ENCODE data around the gene MAEA.

Gene MAEA

DNA sequence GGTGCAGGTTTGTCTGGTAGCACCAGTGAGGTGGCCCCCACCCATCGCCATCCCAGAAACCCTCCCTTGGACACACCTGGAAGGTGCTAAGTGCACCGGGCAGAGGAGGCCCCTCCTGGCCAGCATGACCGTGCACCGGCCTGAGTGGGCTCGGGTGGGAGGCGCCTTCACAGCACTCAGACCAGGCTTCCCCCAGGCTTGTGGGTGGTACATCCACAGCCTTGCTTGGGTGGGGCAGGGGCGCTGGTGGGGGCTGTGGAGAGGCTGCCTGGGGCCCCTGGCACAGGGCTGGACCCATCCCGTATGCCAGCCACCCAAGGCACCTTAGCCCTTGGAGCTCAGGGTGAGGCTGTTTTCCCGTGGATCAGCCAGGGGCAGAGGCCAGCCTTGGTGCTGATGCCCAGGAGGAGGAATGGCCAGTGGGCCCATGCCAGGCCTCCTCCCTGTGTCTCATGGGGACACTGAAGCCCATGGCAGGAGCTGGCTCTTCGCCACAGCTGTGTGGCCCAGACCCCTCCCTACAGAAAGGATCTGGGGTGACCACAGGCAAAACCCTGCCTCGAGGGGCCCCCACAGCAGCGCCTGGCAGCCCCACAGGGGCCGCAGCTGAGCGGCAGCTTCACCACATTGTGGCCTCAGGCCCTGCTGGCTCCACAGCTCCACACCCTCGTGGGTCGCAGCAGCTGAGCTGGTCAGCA, 95.1 kb downstream of the MAEA start:
- Histone ChIP-seq H3K4me3 (ENCODE audit: control insufficient read depth in 1 of 7, extremely low read depth in 1 of 7, insufficient read depth in 4 of 7, low read depth in 2 of 7, low read length in 6 of 7) (no peak overlapping the region), H3K27ac (ENCODE audit: insufficient read depth in 1 of 2, low read depth in 1 of 2, low read length in 2 of 2, poor library complexity in 1 of 2, severe bottlenecking in 2 of 2) (no peak overlapping the region), H3K36me3 (ENCODE audit: control insufficient read depth in 4 of 4, insufficient read depth in 4 of 4, low read length in 3 of 4) (peaks cover 0 to 20% (median 4%) of the 10 kb centered on the region in 4 experiments), H3K27me3 (replicated peaks in 2 of 5; ENCODE audit: control insufficient read depth in 4 of 5, insufficient read depth in 5 of 5, low read length in 4 of 5) (no peaks in the 10 kb centered on the region), H3K9me3 (ENCODE audit: control extremely low read depth in 1 of 5, control insufficient read depth in 4 of 5, insufficient read depth in 2 of 5, low read depth in 1 of 5, low read length in 4 of 5) (peaks cover 6 to 14% (median 7%) of the 10 kb centered on the region in 5 experiments), H3K4me1 (ENCODE audit: control extremely low read depth in 1 of 4, control insufficient read depth in 4 of 4, insufficient read depth in 4 of 4, low read length in 3 of 4) (no peaks in the 10 kb centered on the region)
- ChIA-PET POLR2A (no interaction called here), CTCF (no interaction called here)
- 97% methylated on average over 15 of the region's 16 CpGs for WGBS (ENCODE audit: insufficient coverage)
- no peak for DNase-seq

GRCh38 chr4:1385373-1386340, 96.0 kb downstream of the MAEA start:
- Histone ChIP-seq H3K9me3 (ENCODE audit: control extremely low read depth in 1 of 5, control insufficient read depth in 4 of 5, insufficient read depth in 2 of 5, low read depth in 1 of 5, low read length in 4 of 5) (peaks cover 7 to 21% (median 9%) of the 10 kb centered on the region in 5 experiments), H3K27ac (ENCODE audit: insufficient read depth in 1 of 2, low read depth in 1 of 2, low read length in 2 of 2, poor library complexity in 1 of 2, severe bottlenecking in 2 of 2) (no peak overlapping the region), H3K4me1 (ENCODE audit: control extremely low read depth in 1 of 4, control insufficient read depth in 4 of 4, insufficient read depth in 4 of 4, low read length in 3 of 4) (no peaks in the 10 kb centered on the region), H3K4me3 (ENCODE audit: control insufficient read depth in 1 of 7, extremely low read depth in 1 of 7, insufficient read depth in 4 of 7, low read depth in 2 of 7, low read length in 6 of 7) (no peak overlapping the region), H3K27me3 (replicated peaks in 2 of 5; ENCODE audit: control insufficient read depth in 4 of 5, insufficient read depth in 5 of 5, low read length in 4 of 5) (no peaks in the 10 kb centered on the region), H3K36me3 (ENCODE audit: control insufficient read depth in 4 of 4, insufficient read depth in 4 of 4, low read length in 3 of 4) (peaks cover 0 to 17% (median 4%) of the 10 kb centered on the region in 4 experiments)
- WGBS (ENCODE audit: insufficient coverage): 97% methylated on average over 43 of the region's 44 CpGs
- CTCF ChIA-PET: no interaction called here
- DNase-seq: no peak
- POLR2A ChIA-PET: no interaction called here
